B cell (primary cell): ENCODE data around the gene MAMLD1. TPM values are rescaled to one million over a fixed set of nuclear protein-coding genes. Genes with fewer than 3 reads are reported as not detected.

Source experiments
- ATAC-seq: fragments of 200-7000 bp; cut with Tn5 transposase; one replicate; pipeline ENCODE4 v1.10.0; 2021; ENCODE audit warnings: low read depth, mild to moderate bottlenecking, moderate number of reproducible peaks, moderate library complexity
- CTCF ChIA-PET: fragments of 350-600 bp; sonication (Branson Sonifier 250); formaldehyde crosslinking; loops from one replicate; lab custom pipeline; 2021; ENCODE audit warnings: antibody characterized with exemption, inconsistent platforms; lab: Charles Lee
- POLR2A ChIA-PET: fragments of 350-600 bp; sonication (Branson Sonifier 250); formaldehyde crosslinking; loops from one replicate; lab custom pipeline; 2021; ENCODE audit warnings: antibody characterized with exemption; lab: Charles Lee
- DNase-seq: peaks from one replicate; pipeline ENCODE4 v3.0.0; 2013
- H2AFZ ChIP-seq: 2 replicates; pipeline ENCODE4 v1.6.1; 2012; ENCODE audit warnings: mild to moderate bottlenecking, low read depth, low read length; ENCODE audit not compliant: insufficient read depth, poor library complexity, severe bottlenecking
- H3K27ac ChIP-seq, 2 donors: 1 replicate in 1 of 2; 2 replicates in 1 of 2; pipeline ENCODE4 v1.5.1; 2012 to 2013; ENCODE audit warnings: low read length in 2 of 2, mild to moderate bottlenecking in 2 of 2, moderate library complexity in 1 of 2
- H3K27me3 ChIP-seq, 4 experiments: fragments of 200-600 bp in 1 of 4; sonication (generic) in 1 of 4; replicated peaks in 1 of 4; 1 replicate in 2 of 4; 2 replicates in 2 of 4; pipeline versions ENCODE4 v1.6.1 to v1.7.0; 2013 to 2016; ENCODE audit warnings: low read length in 3 of 4, mild to moderate bottlenecking in 2 of 4, mixed read lengths in 1 of 4, moderate library complexity in 1 of 4; ENCODE audit not compliant: insufficient read depth in 4 of 4, control insufficient read depth in 3 of 4; ENCODE audit errors: control extremely low read depth in 1 of 4
- H3K36me3 ChIP-seq, 2 experiments: replicated peaks in 1 of 2; 1 replicate in 1 of 2; 2 replicates in 1 of 2; pipeline versions ENCODE4 v1.6.1 to v1.7.1; 2013; ENCODE audit warnings: low read length in 1 of 2; ENCODE audit not compliant: insufficient read depth in 2 of 2, control insufficient read depth in 1 of 2; ENCODE audit errors: control extremely low read depth in 1 of 2, extremely low read depth in 1 of 2
- H3K4me1 ChIP-seq, 2 donors: fragments of 200-600 bp in 1 of 2; sonication (generic) in 1 of 2; 1 replicate in 1 of 2; 2 replicates in 1 of 2; pipeline versions ENCODE4 v1.5.1 to v1.6.1; 2013 to 2017; ENCODE audit warnings: low read length in 2 of 2; ENCODE audit not compliant: control insufficient read depth in 2 of 2, insufficient read depth in 2 of 2
- H3K4me2 ChIP-seq: replicated peaks from 2 replicates; pipeline ENCODE3; 2012; ENCODE audit warnings: mild to moderate bottlenecking, low read depth, low read length; ENCODE audit not compliant: poor library complexity, severe bottlenecking
- H3K4me3 ChIP-seq, 5 experiments: fragments of 200-600 bp in 1 of 5; sonication (generic) in 1 of 5; 1 replicate in 3 of 5; 2 replicates in 2 of 5; pipeline versions ENCODE4 v1.5.1 to v1.7.0; 2011 to 2016; ENCODE audit warnings: low read length in 4 of 5, mild to moderate bottlenecking in 4 of 5, low read depth in 2 of 5, control low read depth in 1 of 5, moderate library complexity in 1 of 5; ENCODE audit not compliant: insufficient read depth in 1 of 5; ENCODE audit errors: control extremely low read depth in 1 of 5, extremely low read depth in 1 of 5
- H3K79me2 ChIP-seq: fragments of 200-600 bp; sonication (generic); one replicate; pipeline ENCODE4 v1.6.0; 2016; ENCODE audit warnings: low read length; ENCODE audit not compliant: control insufficient read depth, insufficient read depth
- H3K9ac ChIP-seq: fragments of 200-600 bp; sonication (generic); 2 replicates; pipeline ENCODE4 v1.6.1; 2017; ENCODE audit warnings: mild to moderate bottlenecking, low read length, moderate library complexity
- H3K9me3 ChIP-seq, 3 donors: one replicate each; pipeline versions ENCODE4 v1.6.1 to v1.7.1; 2013; ENCODE audit warnings: low read length in 2 of 3; ENCODE audit not compliant: control insufficient read depth in 2 of 3, insufficient read depth in 1 of 3; ENCODE audit errors: control extremely low read depth in 1 of 3
- H4K20me1 ChIP-seq: 2 replicates; pipeline ENCODE4 v1.6.0; 2012; ENCODE audit warnings: mild to moderate bottlenecking, low read length; ENCODE audit not compliant: insufficient read depth, control insufficient read depth, poor library complexity, severe bottlenecking
- H3K27ac Mint-ChIP-seq: one replicate; pipeline ENCODE4 v1.8.0; 2021; ENCODE audit warnings: mixed read lengths
- H3K27me3 Mint-ChIP-seq: one replicate; pipeline ENCODE4 v1.8.0; 2021; ENCODE audit warnings: mixed read lengths
- H3K4me1 Mint-ChIP-seq: one replicate; pipeline ENCODE4 v1.8.0; 2021; ENCODE audit warnings: mixed read lengths
- H3K4me3 Mint-ChIP-seq: one replicate; pipeline ENCODE4 v1.8.0; 2021; ENCODE audit warnings: mixed read lengths
- H3K9me3 Mint-ChIP-seq: one replicate; pipeline ENCODE4 v1.8.0; 2022; ENCODE audit warnings: mixed read lengths; ENCODE audit not compliant: insufficient read depth
- EZH2 ChIP-seq: IDR thresholded peaks from 2 replicates; pipeline ENCODE4 v1.6.1; 2012; ENCODE audit warnings: borderline replicate concordance, low read depth, mild to moderate bottlenecking, moderate library complexity, low read length; ENCODE audit not compliant: insufficient read depth, poor library complexity, severe bottlenecking
- WGBS: methylation state at CpG from one replicate; pipeline ENCODE4 v1.1.5; 2013; ENCODE audit warnings: missing lambda C conversion rate; ENCODE audit not compliant: insufficient coverage; 5-methylcytosine and 5-hydroxymethylcytosine counted together
- intact Hi-C: fragments of 100-400 bp; cut with micrococcal nuclease; formaldehyde crosslinking; loops from one replicate; pipeline ENCODE4 v1.10.0; 2022
- polyA plus RNA-seq: library from polyadenylated mRNA; depleted of rRNA; stranded (reverse); fragments of >200 nt; gene quantifications from 2 replicates; pipeline ENCODE4 v1.2.3, GENCODE V29; 2012
- total RNA-seq, 2 donors: library from RNA; stranded (reverse); fragments of 120-200 nt in 1 of 2; gene quantifications; 1 replicate in 1 of 2; 2 replicates in 1 of 2; pipeline versions ENCODE4 v1.2.3 to v1.2.4, GENCODE V29; 2013 to 2022
- TF ChIP-seq, protein P1 (sequence below): fragments of 200-600 bp; IDR thresholded peaks from one replicate; pipeline ENCODE4 v1.8.0; 2022; ENCODE audit warnings: antibody characterized with exemption, mild to moderate bottlenecking

MAMLD1 gene
- total and polyA plus RNA-seq, 2 donors (not counting 1 experiment from before 2014, with no cell fraction given): 1.4 to 1.9 TPM

- Histone ChIP-seq H2AFZ (peak overlapping the region; percentile 74), H3K27ac (no peak overlapping the region), H3K4me3 (peak overlapping the region; percentile 11 to 67 (median 55)), H3K4me1 (peaks cover 17 to 43% of the 10 kb centered on the region in 2 donors), H4K20me1 (no peaks in the 10 kb centered on the region), H3K27me3 (peaks cover 0 to 9% (median 5%) of the 10 kb centered on the region in 4 experiments), H3K9me3 (no peaks in the 10 kb centered on the region), H3K36me3 (no peaks in the 10 kb centered on the region), H3K79me2 (no peaks in the 10 kb centered on the region), H3K9ac (peak overlapping the region; percentile 64), H3K4me2 (peak overlapping the region; percentile 94)
- ChIA-PET CTCF (interaction anchor here (0.6 to 1.4 kb wide), 4 partner anchors 118 to 223 kb away, joined by 3 to 4 read pairs (median 3); no protein-coding TSS in a partner anchor), POLR2A (interaction anchor here (0.8 kb wide), 1 partner anchor 205 kb away, joined by 3 read pairs; no protein-coding TSS in a partner anchor)
- intact Hi-C loops: loop anchor here (5.0 to 10.0 kb wide), 5 partner anchors 113 to 1030 kb away; partner anchors contain the start of genes CD99L2 and VMA21
- peak; percentile 44 for ATAC-seq
- DNase-seq: peak; percentile 62
- peaks cover 35% of the 10 kb centered on the region for H3K4me1 Mint-ChIP-seq
- TF ChIP-seq, protein P1, sequence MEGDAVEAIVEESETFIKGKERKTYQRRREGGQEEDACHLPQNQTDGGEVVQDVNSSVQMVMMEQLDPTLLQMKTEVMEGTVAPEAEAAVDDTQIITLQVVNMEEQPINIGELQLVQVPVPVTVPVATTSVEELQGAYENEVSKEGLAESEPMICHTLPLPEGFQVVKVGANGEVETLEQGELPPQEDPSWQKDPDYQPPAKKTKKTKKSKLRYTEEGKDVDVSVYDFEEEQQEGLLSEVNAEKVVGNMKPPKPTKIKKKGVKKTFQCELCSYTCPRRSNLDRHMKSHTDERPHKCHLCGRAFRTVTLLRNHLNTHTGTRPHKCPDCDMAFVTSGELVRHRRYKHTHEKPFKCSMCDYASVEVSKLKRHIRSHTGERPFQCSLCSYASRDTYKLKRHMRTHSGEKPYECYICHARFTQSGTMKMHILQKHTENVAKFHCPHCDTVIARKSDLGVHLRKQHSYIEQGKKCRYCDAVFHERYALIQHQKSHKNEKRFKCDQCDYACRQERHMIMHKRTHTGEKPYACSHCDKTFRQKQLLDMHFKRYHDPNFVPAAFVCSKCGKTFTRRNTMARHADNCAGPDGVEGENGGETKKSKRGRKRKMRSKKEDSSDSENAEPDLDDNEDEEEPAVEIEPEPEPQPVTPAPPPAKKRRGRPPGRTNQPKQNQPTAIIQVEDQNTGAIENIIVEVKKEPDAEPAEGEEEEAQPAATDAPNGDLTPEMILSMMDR: no peak
- TF ChIP-seq EZH2: no peak
- under 1% methylated on average over 51 of the region's 66 CpGs for WGBS
- H3K4me3 Mint-ChIP-seq: peak overlapping the region; percentile 83
- peaks cover 18% of the 10 kb centered on the region for H3K27me3 Mint-ChIP-seq
- peak overlapping the region; percentile 59 for H3K27ac Mint-ChIP-seq
- H3K9me3 Mint-ChIP-seq: no peaks in the 10 kb centered on the region
These were observed 1.4 kb downstream of the MAMLD1 start for GRCh38 chrX:150364347-150365050.
